Mesendoderm (in vitro differentiated cells): ENCODE data around the gene C10orf143.

Source experiments
- DNase-seq: peaks from one replicate; pipeline ENCODE4 v3.0.0; 2013
- H2AK5ac ChIP-seq: 2 replicates; pipeline ENCODE4 v1.6.1; 2013; ENCODE audit warnings: low read length, inconsistent platforms
- H2BK120ac ChIP-seq: 2 replicates; pipeline ENCODE4 v1.6.1; 2013; ENCODE audit warnings: low read depth, mild to moderate bottlenecking, low read length, moderate library complexity, mixed read lengths
- H2BK15ac ChIP-seq: replicated peaks from 2 replicates; pipeline ENCODE4 v1.6.1; 2013; ENCODE audit warnings: low read depth, mild to moderate bottlenecking, moderate library complexity
- H2BK5ac ChIP-seq: 2 replicates; pipeline ENCODE4 v1.6.1; 2013; ENCODE audit warnings: low read length, inconsistent platforms
- H3K18ac ChIP-seq: 2 replicates; pipeline ENCODE4 v1.6.1; 2013; ENCODE audit warnings: mild to moderate bottlenecking, low read length, mixed read lengths
- H3K23ac ChIP-seq: one replicate; pipeline ENCODE4 v1.6.1; 2013; ENCODE audit warnings: low read length
- H3K27ac ChIP-seq: 2 replicates; pipeline ENCODE4 v1.5.1; 2013; ENCODE audit warnings: low read depth, mild to moderate bottlenecking, inconsistent platforms, low read length, moderate library complexity
- H3K27me3 ChIP-seq: 2 replicates; pipeline ENCODE4 v1.6.1; 2013; ENCODE audit warnings: low read length, control low read depth, mild to moderate bottlenecking, inconsistent platforms; ENCODE audit not compliant: insufficient read depth, poor library complexity
- H3K36me3 ChIP-seq: 2 replicates; pipeline ENCODE4 v1.6.1; 2013; ENCODE audit warnings: low read length, inconsistent platforms; ENCODE audit not compliant: control insufficient read depth, insufficient read depth
- H3K4ac ChIP-seq: one replicate; pipeline ENCODE4 v1.6.1; 2013; ENCODE audit warnings: low read depth, mild to moderate bottlenecking, low read length, moderate library complexity
- H3K4me1 ChIP-seq: 2 replicates; pipeline ENCODE4 v1.6.1; 2013; ENCODE audit warnings: low read depth, low read length, inconsistent platforms; ENCODE audit not compliant: control insufficient read depth
- H3K4me2 ChIP-seq: 2 replicates; pipeline ENCODE4 v1.6.1; 2013; ENCODE audit warnings: low read length
- H3K4me3 ChIP-seq: 2 replicates; pipeline ENCODE4 v1.5.1; 2013; ENCODE audit warnings: mild to moderate bottlenecking, low read length
- H3K56ac ChIP-seq: one replicate; pipeline ENCODE4 v1.6.1; 2013; ENCODE audit warnings: low read length
- H3K79me1 ChIP-seq: 2 replicates; pipeline ENCODE4 v1.6.1; 2013; ENCODE audit warnings: low read length, inconsistent platforms
- H3K79me2 ChIP-seq: 2 replicates; pipeline ENCODE4 v1.6.1; 2013; ENCODE audit warnings: mild to moderate bottlenecking, low read length; ENCODE audit not compliant: control insufficient read depth, insufficient read depth
- H3K9ac ChIP-seq: 2 replicates; pipeline ENCODE4 v1.6.1; 2013; ENCODE audit warnings: low read length, inconsistent platforms
- H4K5ac ChIP-seq: one replicate; pipeline ENCODE4 v1.6.1; 2013; ENCODE audit warnings: low read length
- H4K8ac ChIP-seq: one replicate; pipeline ENCODE4 v1.6.1; 2013; ENCODE audit warnings: low read depth, mild to moderate bottlenecking, control low read depth, low read length, moderate library complexity
- WGBS: extraction: QIAGEN DNeasy Blood & Tissue Kit; methylation state at CpG from one replicate; pipeline ENCODE4 v1.1.7; 2013; ENCODE audit warnings: low lambda C conversion rate, missing lambda C conversion rate; ENCODE audit not compliant: insufficient coverage; ENCODE audit errors: extremely low coverage; 5-methylcytosine and 5-hydroxymethylcytosine counted together

The C10orf143 gene

DNA sequence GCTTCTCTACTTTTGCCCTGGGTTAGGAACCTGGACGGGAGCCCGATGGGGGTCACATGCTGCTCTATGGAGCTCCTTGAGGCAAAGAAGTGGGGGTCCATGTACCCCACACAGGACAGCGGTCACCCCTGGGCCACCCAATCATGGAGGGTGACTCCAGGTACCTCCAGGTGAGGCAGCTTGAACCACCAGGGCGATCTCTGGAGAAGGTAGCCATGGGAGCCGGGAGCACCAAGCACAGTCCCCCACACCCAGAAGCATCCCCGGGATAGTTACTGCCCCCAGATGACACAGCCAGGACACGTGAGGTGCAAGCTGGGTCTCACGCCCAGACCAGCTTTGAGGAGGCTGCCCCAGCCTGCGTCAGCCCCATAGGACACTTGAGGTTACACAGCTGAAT is 58.4 kb downstream of the C10orf143 start:
- Histone ChIP-seq H3K36me3 (no peaks in the 10 kb centered on the region), H2BK5ac (no peak overlapping the region), H3K4me1 (no peaks in the 10 kb centered on the region), H4K8ac (no peak overlapping the region), H3K27ac (no peak overlapping the region), H3K4me3 (no peak overlapping the region), H3K18ac (no peak overlapping the region), H3K56ac (no peak overlapping the region), H2AK5ac (no peak overlapping the region), H3K4ac (no peak overlapping the region), H3K27me3 (no peaks in the 10 kb centered on the region), H3K23ac (no peak overlapping the region), H2BK15ac (no peak overlapping the region), H3K79me1 (no peaks in the 10 kb centered on the region), H3K9ac (no peak overlapping the region), H2BK120ac (no peak overlapping the region), H3K4me2 (no peak overlapping the region), H3K79me2 (no peaks in the 10 kb centered on the region), H4K5ac (no peak overlapping the region)
- no peak for DNase-seq
- WGBS: no CpG with 5 or more reads among the region's 9 CpGs

DNA sequence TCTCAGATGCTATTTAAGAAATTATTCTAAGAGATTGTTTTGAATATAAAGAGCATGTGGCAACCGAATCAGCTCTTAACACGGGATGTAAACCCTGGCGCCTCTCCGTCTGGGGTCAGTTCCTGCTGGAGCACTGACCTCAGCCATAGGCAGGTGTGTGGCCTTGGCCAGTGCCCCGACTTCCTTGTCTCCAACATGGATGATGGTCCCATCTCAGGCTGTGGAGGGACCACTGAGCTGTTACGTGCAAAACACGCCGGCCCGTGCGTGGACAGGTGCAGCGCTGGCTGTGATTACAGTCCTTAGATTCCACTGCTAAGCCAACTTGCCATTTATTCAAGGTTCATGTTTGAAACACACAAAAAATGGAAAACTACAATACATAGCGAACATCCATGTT is 59.9 kb downstream of the C10orf143 start:
- Histone ChIP-seq H3K27ac (no peak overlapping the region), H3K36me3 (no peaks in the 10 kb centered on the region), H3K23ac (no peak overlapping the region), H3K4me1 (no peaks in the 10 kb centered on the region), H3K79me1 (no peaks in the 10 kb centered on the region), H3K4me3 (no peak overlapping the region), H3K79me2 (no peaks in the 10 kb centered on the region), H3K56ac (no peak overlapping the region), H3K18ac (no peak overlapping the region), H4K8ac (no peak overlapping the region), H3K4ac (no peak overlapping the region), H3K27me3 (no peaks in the 10 kb centered on the region), H2AK5ac (no peak overlapping the region), H2BK15ac (no peak overlapping the region), H4K5ac (no peak overlapping the region), H3K4me2 (no peak overlapping the region), H2BK120ac (no peak overlapping the region), H3K9ac (no peak overlapping the region), H2BK5ac (no peak overlapping the region)
- WGBS: no CpG with 5 or more reads among the region's 12 CpGs
- DNase-seq: no peak

DNA sequence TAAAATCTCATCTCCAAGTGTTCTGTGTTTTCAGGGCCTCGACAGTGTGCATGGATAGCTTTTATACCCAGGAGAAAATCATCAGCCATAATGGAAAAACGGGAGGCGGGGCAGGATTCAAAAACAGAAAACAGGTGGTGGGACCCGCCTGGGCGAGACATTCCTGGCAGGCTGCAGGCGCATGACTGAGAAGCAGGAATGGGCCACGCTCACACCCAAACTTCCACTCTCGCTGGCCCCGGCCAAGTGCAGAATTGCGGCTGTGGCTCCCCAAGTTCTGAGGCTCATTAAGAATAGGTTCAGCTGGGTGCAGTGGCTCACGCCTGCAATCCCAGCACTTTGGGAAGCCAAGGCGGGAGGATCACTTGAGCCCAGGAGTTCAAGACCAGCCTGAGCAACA is 60.6 kb downstream of the C10orf143 start:
- no peaks in the 10 kb centered on the region for H3K27me3 ChIP-seq
- H3K4me1 ChIP-seq: no peaks in the 10 kb centered on the region
- H4K8ac ChIP-seq: no peak overlapping the region
- H3K4me3 ChIP-seq: no peak overlapping the region
- no peak overlapping the region for H2BK15ac ChIP-seq
- no peak overlapping the region for H3K23ac ChIP-seq
- no peak overlapping the region for H4K5ac ChIP-seq
- no peak overlapping the region for H3K18ac ChIP-seq
- no peak overlapping the region for H3K4ac ChIP-seq
- H2BK5ac ChIP-seq: no peak overlapping the region
- no CpG with 5 or more reads among the region's 12 CpGs for WGBS
- no peaks in the 10 kb centered on the region for H3K36me3 ChIP-seq
- no peak overlapping the region for H3K56ac ChIP-seq
- no peak for DNase-seq
- no peaks in the 10 kb centered on the region for H3K79me1 ChIP-seq
- no peak overlapping the region for H2AK5ac ChIP-seq
- H2BK120ac ChIP-seq: no peak overlapping the region
- no peak overlapping the region for H3K4me2 ChIP-seq
- no peak overlapping the region for H3K9ac ChIP-seq
- H3K27ac ChIP-seq: no peak overlapping the region
- H3K79me2 ChIP-seq: no peaks in the 10 kb centered on the region

DNA sequence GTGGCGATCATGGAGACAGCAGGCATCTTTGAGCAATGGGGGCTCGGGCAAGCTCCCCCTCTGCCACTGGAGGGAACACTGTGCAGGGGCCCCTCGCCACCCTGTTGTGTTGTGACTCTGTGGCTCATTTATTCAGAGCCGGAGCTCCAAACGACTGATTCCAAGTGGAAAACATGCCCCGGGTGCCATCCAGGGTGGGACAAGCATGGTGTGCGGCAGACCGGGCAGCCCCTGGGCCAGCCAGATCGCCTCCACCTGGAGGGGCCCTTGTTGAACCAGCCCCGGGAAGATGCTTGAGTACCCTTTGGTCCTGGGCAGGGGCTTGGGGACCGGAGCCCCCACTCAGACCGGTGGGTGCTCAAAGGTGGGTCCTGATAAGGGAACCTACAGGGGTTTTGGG is 61.4 kb downstream of the C10orf143 start:
- H2BK5ac ChIP-seq: no peak overlapping the region
- no CpG with 5 or more reads among the region's 12 CpGs for WGBS
- no peak overlapping the region for H4K8ac ChIP-seq
- H3K79me2 ChIP-seq: no peaks in the 10 kb centered on the region
- H3K36me3 ChIP-seq: no peaks in the 10 kb centered on the region
- no peak overlapping the region for H3K27ac ChIP-seq
- no peak overlapping the region for H2BK15ac ChIP-seq
- H3K23ac ChIP-seq: no peak overlapping the region
- H4K5ac ChIP-seq: no peak overlapping the region
- H3K4me3 ChIP-seq: no peak overlapping the region
- H3K27me3 ChIP-seq: no peaks in the 10 kb centered on the region
- H3K9ac ChIP-seq: no peak overlapping the region
- no peak overlapping the region for H3K4ac ChIP-seq
- no peak overlapping the region for H2BK120ac ChIP-seq
- no peak for DNase-seq
- no peak overlapping the region for H3K4me2 ChIP-seq
- H3K4me1 ChIP-seq: no peaks in the 10 kb centered on the region
- H2AK5ac ChIP-seq: no peak overlapping the region
- H3K79me1 ChIP-seq: no peaks in the 10 kb centered on the region
- H3K18ac ChIP-seq: no peak overlapping the region
- no peak overlapping the region for H3K56ac ChIP-seq

DNA sequence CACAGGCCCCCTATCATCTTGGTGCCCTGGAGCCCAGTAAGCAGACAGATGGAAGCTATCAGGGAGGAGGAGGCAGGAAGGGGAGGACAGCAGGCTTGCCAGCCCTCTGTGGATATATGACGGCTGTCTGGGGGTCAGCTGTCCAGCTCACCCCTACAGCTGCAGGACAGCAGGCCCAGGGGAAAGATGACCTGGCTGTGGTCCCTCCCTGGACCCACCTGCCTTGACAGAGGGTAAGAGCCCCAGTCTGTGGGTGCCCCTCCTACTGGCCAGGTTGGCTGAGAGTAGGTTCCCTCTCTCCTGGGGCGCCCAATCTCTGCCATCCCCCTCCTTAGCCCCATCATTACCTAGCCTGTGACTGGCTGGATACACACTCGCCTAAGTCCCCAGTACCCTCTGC is 62.5 kb downstream of the C10orf143 start:
- no CpG with 5 or more reads among the region's 3 CpGs for WGBS
- Histone ChIP-seq H3K79me2 (no peaks in the 10 kb centered on the region), H3K56ac (no peak overlapping the region)

DNA sequence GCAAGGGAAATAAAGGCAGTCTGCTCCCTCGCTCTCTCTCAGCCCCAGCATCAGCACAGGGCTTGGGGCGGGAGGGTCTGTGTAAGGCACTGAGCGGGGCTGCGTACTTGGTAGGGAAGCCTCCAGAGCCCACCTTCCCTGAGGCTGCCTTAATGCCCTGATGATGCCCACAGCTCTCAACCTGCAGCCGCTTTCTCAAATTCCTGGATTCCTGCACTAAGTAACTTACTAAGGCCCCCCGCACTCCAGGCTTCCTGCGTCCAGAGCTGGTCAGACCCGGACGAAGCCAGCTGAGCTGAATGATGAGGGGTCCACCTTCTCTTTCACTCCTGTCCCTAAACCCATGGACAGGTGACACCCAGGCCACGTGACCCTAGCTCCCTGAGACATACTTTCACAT is 63.3 kb downstream of the C10orf143 start:
- H4K8ac ChIP-seq: no peak overlapping the region
- H3K4ac ChIP-seq: no peak overlapping the region
- H3K18ac ChIP-seq: no peak overlapping the region
- no peaks in the 10 kb centered on the region for H3K79me1 ChIP-seq
- H3K4me3 ChIP-seq: no peak overlapping the region
- H3K27me3 ChIP-seq: no peaks in the 10 kb centered on the region
- no peak overlapping the region for H3K23ac ChIP-seq
- H3K4me2 ChIP-seq: no peak overlapping the region
- H2BK120ac ChIP-seq: no peak overlapping the region
- H3K4me1 ChIP-seq: no peaks in the 10 kb centered on the region
- no peak overlapping the region for H2AK5ac ChIP-seq
- H3K79me2 ChIP-seq: no peaks in the 10 kb centered on the region
- no peak overlapping the region for H2BK5ac ChIP-seq
- H3K56ac ChIP-seq: no peak overlapping the region
- WGBS: no CpG with 5 or more reads among the region's 10 CpGs
- no peaks in the 10 kb centered on the region for H3K36me3 ChIP-seq
- no peak for DNase-seq
- H2BK15ac ChIP-seq: no peak overlapping the region
- no peak overlapping the region for H3K9ac ChIP-seq
- H4K5ac ChIP-seq: no peak overlapping the region
- H3K27ac ChIP-seq: no peak overlapping the region

More for the DNA sequence above, 62.5 kb downstream of the C10orf143 start:
- H3K4me1 ChIP-seq: no peaks in the 10 kb centered on the region
- no peak overlapping the region for H4K5ac ChIP-seq
- H3K9ac ChIP-seq: no peak overlapping the region
- H3K4me3 ChIP-seq: no peak overlapping the region
- H2BK5ac ChIP-seq: no peak overlapping the region
- H2BK15ac ChIP-seq: no peak overlapping the region
- H3K4ac ChIP-seq: no peak overlapping the region
- DNase-seq: no peak
- H3K36me3 ChIP-seq: no peaks in the 10 kb centered on the region
- no peak overlapping the region for H2BK120ac ChIP-seq
- no peak overlapping the region for H4K8ac ChIP-seq
- no peaks in the 10 kb centered on the region for H3K79me1 ChIP-seq
- H3K27me3 ChIP-seq: no peaks in the 10 kb centered on the region
- no peak overlapping the region for H2AK5ac ChIP-seq
- no peak overlapping the region for H3K4me2 ChIP-seq
- H3K18ac ChIP-seq: no peak overlapping the region
- no peak overlapping the region for H3K23ac ChIP-seq
- no peak overlapping the region for H3K27ac ChIP-seq
